ENCODE results near the gene TSPYL4.

Gene TSPYL4

DNA sequence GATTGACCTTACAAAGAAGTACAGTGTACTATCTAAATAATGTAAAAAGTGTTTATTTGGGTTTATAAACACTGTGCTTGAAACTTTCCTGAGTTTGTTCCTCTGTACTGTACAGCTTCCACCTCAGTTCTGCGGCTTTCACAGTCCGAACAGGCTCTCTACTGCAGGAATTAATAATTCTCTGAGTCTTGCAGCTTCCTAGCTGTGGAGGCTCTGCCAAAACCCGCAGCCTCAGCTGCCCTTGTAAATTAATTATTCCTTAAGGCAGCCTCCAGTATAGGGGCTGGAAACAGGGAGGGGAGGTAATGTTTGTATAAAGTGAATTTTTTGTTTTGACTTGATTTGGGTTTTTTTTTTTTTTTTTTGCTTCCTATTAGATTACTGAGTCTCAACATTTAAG is 19.2 kb downstream of the TSPYL4 start:
- Histone ChIP-seq H3K27me3 (ENCODE audit: insufficient read depth, poor library complexity, severe bottlenecking) (no peaks in the 10 kb centered on the region), H3K27ac (replicated peaks) (no peak overlapping the region), H3K4me3 (replicated peaks; ENCODE audit: insufficient read depth, low read length) (no peak overlapping the region)
- no peak for DNase-seq (ENCODE audit: low read depth in 1 of 2, low spot score in 1 of 2)
- TF ChIP-seq SPI1 (IDR thresholded peaks at IDR 0.05; ENCODE audit: borderline replicate concordance, low read depth) = no peak
- no peak for TF ChIP-seq POLR2AphosphoS5 (IDR thresholded peaks at IDR 0.05; ENCODE audit: low read depth)
- TF ChIP-seq, protein P1, sequence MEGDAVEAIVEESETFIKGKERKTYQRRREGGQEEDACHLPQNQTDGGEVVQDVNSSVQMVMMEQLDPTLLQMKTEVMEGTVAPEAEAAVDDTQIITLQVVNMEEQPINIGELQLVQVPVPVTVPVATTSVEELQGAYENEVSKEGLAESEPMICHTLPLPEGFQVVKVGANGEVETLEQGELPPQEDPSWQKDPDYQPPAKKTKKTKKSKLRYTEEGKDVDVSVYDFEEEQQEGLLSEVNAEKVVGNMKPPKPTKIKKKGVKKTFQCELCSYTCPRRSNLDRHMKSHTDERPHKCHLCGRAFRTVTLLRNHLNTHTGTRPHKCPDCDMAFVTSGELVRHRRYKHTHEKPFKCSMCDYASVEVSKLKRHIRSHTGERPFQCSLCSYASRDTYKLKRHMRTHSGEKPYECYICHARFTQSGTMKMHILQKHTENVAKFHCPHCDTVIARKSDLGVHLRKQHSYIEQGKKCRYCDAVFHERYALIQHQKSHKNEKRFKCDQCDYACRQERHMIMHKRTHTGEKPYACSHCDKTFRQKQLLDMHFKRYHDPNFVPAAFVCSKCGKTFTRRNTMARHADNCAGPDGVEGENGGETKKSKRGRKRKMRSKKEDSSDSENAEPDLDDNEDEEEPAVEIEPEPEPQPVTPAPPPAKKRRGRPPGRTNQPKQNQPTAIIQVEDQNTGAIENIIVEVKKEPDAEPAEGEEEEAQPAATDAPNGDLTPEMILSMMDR (IDR thresholded peaks at IDR 0.05; ENCODE audit: insufficient read depth, low read length) = no peak
- no peak for TF ChIP-seq GABPA (IDR thresholded peaks at IDR 0.05; ENCODE audit: low read depth)
- TF ChIP-seq, protein P2, sequence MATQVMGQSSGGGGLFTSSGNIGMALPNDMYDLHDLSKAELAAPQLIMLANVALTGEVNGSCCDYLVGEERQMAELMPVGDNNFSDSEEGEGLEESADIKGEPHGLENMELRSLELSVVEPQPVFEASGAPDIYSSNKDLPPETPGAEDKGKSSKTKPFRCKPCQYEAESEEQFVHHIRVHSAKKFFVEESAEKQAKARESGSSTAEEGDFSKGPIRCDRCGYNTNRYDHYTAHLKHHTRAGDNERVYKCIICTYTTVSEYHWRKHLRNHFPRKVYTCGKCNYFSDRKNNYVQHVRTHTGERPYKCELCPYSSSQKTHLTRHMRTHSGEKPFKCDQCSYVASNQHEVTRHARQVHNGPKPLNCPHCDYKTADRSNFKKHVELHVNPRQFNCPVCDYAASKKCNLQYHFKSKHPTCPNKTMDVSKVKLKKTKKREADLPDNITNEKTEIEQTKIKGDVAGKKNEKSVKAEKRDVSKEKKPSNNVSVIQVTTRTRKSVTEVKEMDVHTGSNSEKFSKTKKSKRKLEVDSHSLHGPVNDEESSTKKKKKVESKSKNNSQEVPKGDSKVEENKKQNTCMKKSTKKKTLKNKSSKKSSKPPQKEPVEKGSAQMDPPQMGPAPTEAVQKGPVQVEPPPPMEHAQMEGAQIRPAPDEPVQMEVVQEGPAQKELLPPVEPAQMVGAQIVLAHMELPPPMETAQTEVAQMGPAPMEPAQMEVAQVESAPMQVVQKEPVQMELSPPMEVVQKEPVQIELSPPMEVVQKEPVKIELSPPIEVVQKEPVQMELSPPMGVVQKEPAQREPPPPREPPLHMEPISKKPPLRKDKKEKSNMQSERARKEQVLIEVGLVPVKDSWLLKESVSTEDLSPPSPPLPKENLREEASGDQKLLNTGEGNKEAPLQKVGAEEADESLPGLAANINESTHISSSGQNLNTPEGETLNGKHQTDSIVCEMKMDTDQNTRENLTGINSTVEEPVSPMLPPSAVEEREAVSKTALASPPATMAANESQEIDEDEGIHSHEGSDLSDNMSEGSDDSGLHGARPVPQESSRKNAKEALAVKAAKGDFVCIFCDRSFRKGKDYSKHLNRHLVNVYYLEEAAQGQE (IDR thresholded peaks at IDR 0.05; ENCODE audit: insufficient replicate concordance, low read depth) = no peak

DNA sequence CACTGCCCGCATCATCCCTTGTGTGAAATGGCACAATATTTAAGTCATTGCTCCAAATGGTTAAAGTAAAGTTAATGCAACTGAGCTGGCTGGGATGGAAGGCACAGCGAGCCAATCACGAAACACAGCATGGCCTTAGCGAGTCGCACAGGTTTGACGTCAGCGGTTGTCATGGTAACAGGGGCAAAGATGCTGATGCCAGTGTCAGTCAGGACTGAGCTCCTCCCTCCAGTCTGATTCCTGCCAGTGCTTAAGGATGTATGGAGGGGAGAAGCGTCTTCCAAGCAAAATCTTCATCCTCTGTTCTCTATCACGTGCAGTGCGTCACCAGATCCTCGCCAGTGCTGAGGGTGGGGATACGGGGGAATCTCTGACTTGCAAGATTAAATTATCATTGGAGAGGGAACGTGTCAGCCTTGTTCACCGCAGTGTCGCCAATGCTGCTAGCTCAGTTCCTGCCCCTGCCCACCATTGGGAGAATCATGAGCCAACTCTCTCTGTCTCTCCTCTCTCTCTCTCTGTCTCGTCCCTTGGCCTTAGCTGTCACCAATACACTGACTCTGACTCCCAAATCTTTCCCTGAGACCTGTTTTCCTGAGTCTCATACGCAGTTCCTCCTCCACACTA is 24.5 kb downstream of the TSPYL4 start:
- no peak overlapping the region for H3K27ac ChIP-seq (replicated peaks)
- TF ChIP-seq POLR2AphosphoS5 (IDR thresholded peaks at IDR 0.05; ENCODE audit: low read depth) = no peak
- TF ChIP-seq, protein P2 (IDR thresholded peaks at IDR 0.05; ENCODE audit: insufficient replicate concordance, low read depth) = no peak
- TF ChIP-seq, protein P1 (IDR thresholded peaks at IDR 0.05; ENCODE audit: insufficient read depth, low read length) = no peak
- no peak for TF ChIP-seq SPI1 (IDR thresholded peaks at IDR 0.05; ENCODE audit: borderline replicate concordance, low read depth)
- TF ChIP-seq GABPA (IDR thresholded peaks at IDR 0.05; ENCODE audit: low read depth) = no peak
- DNase-seq (ENCODE audit: low read depth in 1 of 2, low spot score in 1 of 2) = no peak
- H3K4me3 ChIP-seq (replicated peaks; ENCODE audit: insufficient read depth, low read length) = no peak overlapping the region
- no peaks in the 10 kb centered on the region for H3K27me3 ChIP-seq (ENCODE audit: insufficient read depth, poor library complexity, severe bottlenecking)

DNA sequence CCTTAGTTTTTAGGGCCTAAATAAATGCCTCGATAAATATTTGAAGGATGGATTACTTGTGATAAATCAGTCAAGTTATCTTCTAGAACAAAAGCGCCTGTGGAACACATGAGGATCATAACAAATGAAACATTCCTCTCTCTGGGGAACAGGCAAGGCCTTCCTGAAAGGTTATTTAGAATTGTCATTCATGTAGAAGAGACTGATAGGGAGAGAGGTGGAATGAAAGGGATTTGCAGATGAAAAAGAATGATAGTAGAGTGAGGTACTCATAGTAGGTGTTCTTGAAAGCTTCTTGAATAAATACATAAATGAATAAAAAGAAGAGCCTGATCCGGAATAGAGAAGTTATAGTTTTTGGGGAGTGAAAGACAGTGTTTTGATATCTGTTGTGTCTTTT is 30.5 kb downstream of the TSPYL4 start:
- Histone ChIP-seq H3K27ac (replicated peaks) (no peak overlapping the region), H3K4me3 (replicated peaks; ENCODE audit: insufficient read depth, low read length) (no peak overlapping the region), H3K27me3 (ENCODE audit: insufficient read depth, poor library complexity, severe bottlenecking) (no peaks in the 10 kb centered on the region)
- DNase-seq (ENCODE audit: low read depth in 1 of 2, low spot score in 1 of 2) = no peak
- TF ChIP-seq, protein P2 (IDR thresholded peaks at IDR 0.05; ENCODE audit: insufficient replicate concordance, low read depth) = no peak
- TF ChIP-seq POLR2AphosphoS5 (IDR thresholded peaks at IDR 0.05; ENCODE audit: low read depth) (no peak), SPI1 (IDR thresholded peaks at IDR 0.05; ENCODE audit: borderline replicate concordance, low read depth) (no peak), GABPA (IDR thresholded peaks at IDR 0.05; ENCODE audit: low read depth) (no peak)
- TF ChIP-seq, protein P1 (IDR thresholded peaks at IDR 0.05; ENCODE audit: insufficient read depth, low read length) = no peak

Data from HL-60 (cell line).